DND-41 (cell line): ENCODE data around the gene F2R.

Experiments
- CTCF ChIP-seq: IDR thresholded peaks from 2 replicates; pipeline ENCODE4 v1.5.1; 2012; ENCODE audit warnings: borderline replicate concordance, low read length, moderate library complexity, mild to moderate bottlenecking; ENCODE audit not compliant: poor library complexity, severe bottlenecking; ENCODE audit errors: extremely low read depth
- EZH2 ChIP-seq: IDR thresholded peaks from 3 replicates; pipeline ENCODE4 v1.6.1; 2012; ENCODE audit warnings: borderline replicate concordance, low read depth, mild to moderate bottlenecking, moderate library complexity, low read length, inconsistent platforms; ENCODE audit not compliant: severe bottlenecking

GRCh38 chr5:76716456-76717157 lies 681 bp downstream of the F2R start:
- TF ChIP-seq CTCF (no peak), EZH2 (no peak)
